Right lobe of liver (tissue), 4 donors: ENCODE data around the gene CLEC18A.

ENCODE experiments used
- POLR2A ChIP-seq: fragments of 450-650 bp; IDR thresholded peaks from one replicate; pipeline ENCODE4 v1.6.1; 2017; ENCODE audit warnings: antibody characterized with exemption, mild to moderate bottlenecking
- TF ChIP-seq, protein P1 (sequence below), 4 donors: fragments of 200-600 bp in 3 of 4; fragments of 450-650 bp in 1 of 4; IDR thresholded peaks; one replicate each; pipeline versions ENCODE4 v1.5.1 to v1.8.0; 2016 to 2022; ENCODE audit warnings: antibody characterized with exemption in 4 of 4, mild to moderate bottlenecking in 2 of 4
- donor health status: DM: no; HTN: no; CAD: no.
- donor health status: DM: no; HTN: no; CAD: no.
- donor health status: DM: no; HTN: yes; CAD: no.

DNA sequence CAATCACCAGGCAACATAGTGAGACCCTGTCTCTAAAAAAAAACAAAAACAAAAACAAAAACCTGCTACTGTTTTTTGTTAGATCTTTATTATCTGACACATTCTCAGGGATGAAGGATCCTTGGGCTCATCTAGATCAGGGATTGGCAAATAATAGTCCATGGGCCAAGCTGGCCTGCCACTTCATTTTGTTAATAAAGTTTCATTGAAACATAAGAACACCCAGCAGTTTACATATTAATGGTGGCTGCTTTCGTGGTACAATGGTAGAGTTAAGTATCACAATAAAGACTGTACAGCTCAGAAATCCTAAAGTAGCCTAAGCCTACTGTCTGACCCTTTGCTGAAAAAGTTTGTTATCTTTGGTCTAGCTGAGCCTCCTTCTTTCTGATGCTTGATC is 32.9 kb upstream of the CLEC18A start:
- TF ChIP-seq, protein P1, sequence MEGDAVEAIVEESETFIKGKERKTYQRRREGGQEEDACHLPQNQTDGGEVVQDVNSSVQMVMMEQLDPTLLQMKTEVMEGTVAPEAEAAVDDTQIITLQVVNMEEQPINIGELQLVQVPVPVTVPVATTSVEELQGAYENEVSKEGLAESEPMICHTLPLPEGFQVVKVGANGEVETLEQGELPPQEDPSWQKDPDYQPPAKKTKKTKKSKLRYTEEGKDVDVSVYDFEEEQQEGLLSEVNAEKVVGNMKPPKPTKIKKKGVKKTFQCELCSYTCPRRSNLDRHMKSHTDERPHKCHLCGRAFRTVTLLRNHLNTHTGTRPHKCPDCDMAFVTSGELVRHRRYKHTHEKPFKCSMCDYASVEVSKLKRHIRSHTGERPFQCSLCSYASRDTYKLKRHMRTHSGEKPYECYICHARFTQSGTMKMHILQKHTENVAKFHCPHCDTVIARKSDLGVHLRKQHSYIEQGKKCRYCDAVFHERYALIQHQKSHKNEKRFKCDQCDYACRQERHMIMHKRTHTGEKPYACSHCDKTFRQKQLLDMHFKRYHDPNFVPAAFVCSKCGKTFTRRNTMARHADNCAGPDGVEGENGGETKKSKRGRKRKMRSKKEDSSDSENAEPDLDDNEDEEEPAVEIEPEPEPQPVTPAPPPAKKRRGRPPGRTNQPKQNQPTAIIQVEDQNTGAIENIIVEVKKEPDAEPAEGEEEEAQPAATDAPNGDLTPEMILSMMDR (IDR thresholded peaks at IDR 0.05): no peak
- TF ChIP-seq POLR2A: no peak
